ENCODE data around the gene MS4A10.
"Not testable (repeated sequence)": the region's sequence is repeated elsewhere in the genome, so short reads cannot be mapped to it uniquely, and the experiment has no call there.

Gene MS4A10

GRCh38 chr11:60788401-60789125 lies 3.4 kb downstream of the MS4A10 start:
- DNase-seq (ENCODE audit: low spot score), result no peak

GRCh38 chr11:60790726-60791125 lies 5.6 kb downstream of the MS4A10 start:
- DNase-seq (ENCODE audit: low spot score), result no peak

- DNase-seq (ENCODE audit: low spot score), result no peak
Measured at GRCh38 chr11:60791153-60791933, 6.2 kb downstream of the MS4A10 start.

GRCh38 chr11:60792521-60792920 lies 7.4 kb downstream of the MS4A10 start:
- no peak for DNase-seq (ENCODE audit: low spot score)

GRCh38 chr11:60795291-60795690 lies 10.2 kb downstream of the MS4A10 start:
- no peak for DNase-seq (ENCODE audit: low spot score)

GRCh38 chr11:60797846-60798630 lies 12.9 kb downstream of the MS4A10 start:
- no peak for DNase-seq (ENCODE audit: low spot score)

GRCh38 chr11:60798631-60799030 lies 13.5 kb downstream of the MS4A10 start:
- no peak for DNase-seq (ENCODE audit: low spot score)

- DNase-seq (ENCODE audit: low spot score), result no peak
Measured at GRCh38 chr11:60801194-60801593, 16.1 kb downstream of the MS4A10 start.

- no peak for DNase-seq (ENCODE audit: low spot score)
Measured at GRCh38 chr11:60803273-60803936, 18.3 kb downstream of the MS4A10 start.

- DNase-seq (ENCODE audit: low spot score), result no peak
Measured at GRCh38 chr11:60809249-60809648, 24.1 kb downstream of the MS4A10 start.

GRCh38 chr11:60809691-60810090 lies 24.6 kb downstream of the MS4A10 start:
- no peak for DNase-seq (ENCODE audit: low spot score)

GRCh38 chr11:60810151-60810550 lies 25.0 kb downstream of the MS4A10 start:
- DNase-seq (ENCODE audit: low spot score), result no peak

GRCh38 chr11:60810569-60810968 lies 25.4 kb downstream of the MS4A10 start:
- no peak for DNase-seq (ENCODE audit: low spot score)

GRCh38 chr11:60813324-60813723 lies 28.2 kb downstream of the MS4A10 start:
- no peak for DNase-seq (ENCODE audit: low spot score)

- DNase-seq (ENCODE audit: low spot score), result no peak
Measured at GRCh38 chr11:60814112-60814511, 29.0 kb downstream of the MS4A10 start.

- no peak for DNase-seq (ENCODE audit: low spot score)
Measured at GRCh38 chr11:60816590-60817157, 31.5 kb downstream of the MS4A10 start.

GRCh38 chr11:60818057-60818456 lies 32.9 kb downstream of the MS4A10 start:
- no peak for DNase-seq (ENCODE audit: low spot score)

- no peak for DNase-seq (ENCODE audit: low spot score)
Measured at GRCh38 chr11:60821827-60822599, 36.9 kb downstream of the MS4A10 start.

- not testable (repeated sequence) for DNase-seq (ENCODE audit: low spot score)
Measured at GRCh38 chr11:60823745-60824306, 38.7 kb downstream of the MS4A10 start.

GRCh38 chr11:60825118-60825517 lies 40.0 kb downstream of the MS4A10 start:
- no peak for DNase-seq (ENCODE audit: low spot score)

GRCh38 chr11:60825790-60826189 lies 40.7 kb downstream of the MS4A10 start:
- no peak for DNase-seq (ENCODE audit: low spot score)
